Stimulated activated effector memory CD8-positive, alpha-beta T cell treated with anti-CD3 and anti-CD28 coated beads, Interleukin-12 subunit alpha, Interleukin-12 subunit beta, amount 100 ng/mL, for 72 hours (primary cell): ENCODE measurements around the gene CBL.
"Not testable (repeated sequence)": the region's sequence is repeated elsewhere in the genome, so short reads cannot be mapped to it uniquely, and the experiment has no call there.

ENCODE experiments used
- ATAC-seq: fragments of 150-1000 bp; cut with Tn5 transposase; 2 replicates; pipeline ENCODE4 v1.10.0; 2021
- DNase-seq, 2 donors: peaks; one replicate each; pipeline ENCODE4 v3.0.0; 2021 to 2022; ENCODE audit warnings: low spot score in 2 of 2
- H3K27ac Mint-ChIP-seq: one replicate; pipeline ENCODE4 v1.8.0; 2022; ENCODE audit warnings: mild to moderate bottlenecking, mixed read lengths
- H3K36me3 Mint-ChIP-seq: one replicate; pipeline ENCODE4 v1.8.0; 2022; ENCODE audit warnings: mild to moderate bottlenecking, mixed read lengths
- H3K4me1 Mint-ChIP-seq: one replicate; pipeline ENCODE4 v1.8.0; 2022; ENCODE audit warnings: mixed read lengths
- H3K4me3 Mint-ChIP-seq: one replicate; pipeline ENCODE4 v1.8.0; 2022; ENCODE audit warnings: mild to moderate bottlenecking, mixed read lengths
- H3K9me3 Mint-ChIP-seq: one replicate; pipeline ENCODE4 v1.8.0; 2022; ENCODE audit warnings: mixed read lengths

CBL gene

GRCh38 chr11:119222891-119223290 lies 16.8 kb downstream of the CBL start:
- Mint-ChIP-seq H3K27ac (no peak overlapping the region), H3K4me3 (no peak overlapping the region), H3K4me1 (peaks cover 43% of the 10 kb centered on the region), H3K36me3 (peaks cover 8% of the 10 kb centered on the region), H3K9me3 (no peaks in the 10 kb centered on the region)
- ATAC-seq (no peak), DNase-seq (no peak)

GRCh38 chr11:119223856-119224255 lies 17.7 kb downstream of the CBL start:
- H3K4me1 Mint-ChIP-seq, result peaks cover 43% of the 10 kb centered on the region
- DNase-seq (no peak), ATAC-seq (no peak)
- H3K36me3 Mint-ChIP-seq, result peaks cover 8% of the 10 kb centered on the region
- no peaks in the 10 kb centered on the region for H3K9me3 Mint-ChIP-seq
- H3K4me3 Mint-ChIP-seq, result no peak overlapping the region
- H3K27ac Mint-ChIP-seq, result no peak overlapping the region

- not testable (repeated sequence) for DNase-seq
- H3K4me3 Mint-ChIP-seq, result peak overlapping the region; percentile 31
Measured at GRCh38 chr11:119228535-119229287, 22.6 kb downstream of the CBL start.

GRCh38 chr11:119229288-119229672 lies 23.1 kb downstream of the CBL start:
- Mint-ChIP-seq H3K9me3 (no peaks in the 10 kb centered on the region), H3K4me1 (peaks cover 49% of the 10 kb centered on the region), H3K4me3 (peak overlapping the region; percentile 31), H3K27ac (peak overlapping the region; percentile 75), H3K36me3 (peaks cover 32% of the 10 kb centered on the region)
- no peak for ATAC-seq
- no peak for DNase-seq

More at GRCh38 chr11:119228535-119229287, 22.6 kb downstream of the CBL start:
- Mint-ChIP-seq H3K36me3 (peaks cover 27% of the 10 kb centered on the region), H3K27ac (peak overlapping the region; percentile 75), H3K4me1 (peaks cover 54% of the 10 kb centered on the region)
- not testable (repeated sequence) for ATAC-seq, H3K9me3 Mint-ChIP-seq

DNA sequence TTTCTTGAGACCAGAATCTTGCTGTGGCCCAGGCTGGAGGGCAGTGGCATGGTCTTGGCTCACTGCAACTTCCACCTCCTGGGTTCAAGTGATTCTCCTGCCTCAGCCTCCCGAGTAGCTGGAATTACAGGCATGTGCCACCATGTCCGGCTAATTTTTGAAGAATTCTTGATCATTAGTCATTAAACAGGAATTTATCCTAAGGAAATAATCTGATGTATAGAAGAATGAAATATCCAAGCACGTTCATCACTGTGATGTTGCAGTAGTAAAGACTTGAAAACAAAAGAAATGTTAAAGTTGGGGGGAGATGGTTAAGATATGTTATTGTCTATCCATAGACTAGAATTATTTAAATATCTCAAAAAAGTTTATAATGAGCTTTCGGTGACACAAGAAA lies 23.6 kb downstream of the CBL start:
- H3K36me3 Mint-ChIP-seq, result peaks cover 37% of the 10 kb centered on the region
- DNase-seq (no peak), ATAC-seq (no peak)
- H3K9me3 Mint-ChIP-seq, result no peaks in the 10 kb centered on the region
- peaks cover 47% of the 10 kb centered on the region for H3K4me1 Mint-ChIP-seq
- no peak overlapping the region for H3K4me3 Mint-ChIP-seq
- H3K27ac Mint-ChIP-seq, result peak overlapping the region; percentile 75

GRCh38 chr11:119236490-119236889 lies 30.4 kb downstream of the CBL start:
- ATAC-seq, result peak; percentile 77
- no peak for DNase-seq
- Mint-ChIP-seq H3K9me3 (no peaks in the 10 kb centered on the region), H3K27ac (peak overlapping the region; percentile 36), H3K4me1 (peaks cover 45% of the 10 kb centered on the region), H3K4me3 (no peak overlapping the region), H3K36me3 (peaks cover 59% of the 10 kb centered on the region)

GRCh38 chr11:119236891-119237290 lies 30.8 kb downstream of the CBL start:
- H3K4me3 Mint-ChIP-seq, result no peak overlapping the region
- peaks cover 49% of the 10 kb centered on the region for H3K4me1 Mint-ChIP-seq
- no peaks in the 10 kb centered on the region for H3K9me3 Mint-ChIP-seq
- DNase-seq, result no peak
- H3K27ac Mint-ChIP-seq, result no peak overlapping the region
- ATAC-seq, result peak; percentile 77
- H3K36me3 Mint-ChIP-seq, result peaks cover 63% of the 10 kb centered on the region

GRCh38 chr11:119237515-119237914 lies 31.4 kb downstream of the CBL start:
- DNase-seq, result no peak
- Mint-ChIP-seq H3K4me3 (no peak overlapping the region), H3K36me3 (peaks cover 66% of the 10 kb centered on the region), H3K27ac (no peak overlapping the region), H3K4me1 (peaks cover 52% of the 10 kb centered on the region), H3K9me3 (no peaks in the 10 kb centered on the region)
- ATAC-seq, result no peak

DNA sequence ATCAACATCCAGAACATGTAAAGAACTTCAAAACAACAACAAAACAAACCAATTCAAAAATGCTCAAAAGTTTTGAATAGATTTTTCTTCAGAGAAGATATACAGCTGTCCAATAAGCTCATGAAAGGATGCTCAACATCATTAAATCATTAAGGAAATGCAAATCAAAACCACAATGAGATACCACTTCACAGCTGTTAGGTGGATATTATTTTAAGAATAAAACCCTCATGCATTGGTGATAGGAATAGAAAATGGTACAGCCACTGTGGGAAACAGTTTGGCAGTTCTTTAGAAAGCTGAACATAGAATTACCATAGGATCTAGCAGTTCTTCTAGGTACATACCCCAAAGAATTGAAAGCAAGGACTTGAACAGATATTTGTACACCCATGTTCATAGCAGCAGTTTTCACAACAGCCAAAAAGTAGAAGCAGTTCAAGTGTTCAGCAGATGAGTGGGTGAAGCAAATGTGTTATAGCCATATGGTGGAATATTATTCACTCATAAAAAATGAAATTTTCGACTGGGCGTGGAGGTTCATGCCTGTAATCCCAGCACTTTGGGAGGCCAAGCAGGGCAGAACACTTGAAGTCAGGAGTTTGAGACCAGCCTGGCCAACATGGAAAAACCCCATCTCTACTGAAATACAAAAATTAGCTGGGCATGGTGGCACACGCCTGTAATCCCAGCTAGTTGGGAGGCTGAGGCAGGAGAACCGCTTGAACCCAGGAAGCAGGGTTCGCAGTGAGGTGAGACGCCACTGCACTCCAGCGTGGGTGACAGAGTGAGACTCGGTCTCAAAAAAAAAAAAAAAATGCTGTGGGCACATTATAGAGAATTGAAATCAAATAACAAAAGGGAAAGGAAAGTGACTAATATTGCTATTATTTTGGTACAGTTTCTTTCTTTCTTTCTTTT lies 42.9 kb downstream of the CBL start:
- Mint-ChIP-seq H3K9me3 (no peaks in the 10 kb centered on the region), H3K4me3 (no peak overlapping the region), H3K36me3 (peaks cover 30% of the 10 kb centered on the region), H3K4me1 (peaks cover 14% of the 10 kb centered on the region), H3K27ac (peak overlapping the region; percentile 62)
- ATAC-seq (no peak), DNase-seq (no peak)

DNA sequence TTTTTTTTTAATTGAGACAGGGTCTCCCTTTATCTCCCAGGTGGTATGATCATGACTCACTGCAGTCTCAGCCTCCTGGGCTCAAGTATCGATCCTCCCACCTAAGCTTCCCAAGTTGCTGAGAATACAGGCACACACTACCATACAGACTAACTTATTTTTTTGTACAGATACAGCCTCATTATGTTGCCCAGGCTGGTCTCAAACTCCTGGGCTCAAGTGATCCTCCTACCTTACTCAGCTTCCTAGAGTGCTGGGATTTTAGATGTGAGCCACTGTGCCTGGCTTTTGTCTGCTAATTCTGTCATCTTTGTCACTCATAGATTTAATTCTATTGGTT lies 43.5 kb downstream of the CBL start:
- ATAC-seq, result no peak
- Mint-ChIP-seq H3K36me3 (peaks cover 29% of the 10 kb centered on the region), H3K4me3 (no peak overlapping the region), H3K27ac (peak overlapping the region; percentile 62), H3K4me1 (peaks cover 14% of the 10 kb centered on the region), H3K9me3 (no peaks in the 10 kb centered on the region)
- DNase-seq, result no peak

GRCh38 chr11:119251114-119251513 lies 45.0 kb downstream of the CBL start:
- Mint-ChIP-seq H3K4me3 (no peak overlapping the region), H3K36me3 (peaks cover 21% of the 10 kb centered on the region), H3K4me1 (peaks cover 21% of the 10 kb centered on the region), H3K9me3 (no peaks in the 10 kb centered on the region), H3K27ac (no peak overlapping the region)
- DNase-seq, result no peak
- ATAC-seq, result no peak

- Mint-ChIP-seq H3K36me3 (peaks cover 16% of the 10 kb centered on the region), H3K9me3 (no peaks in the 10 kb centered on the region), H3K4me3 (no peak overlapping the region), H3K4me1 (peaks cover 47% of the 10 kb centered on the region), H3K27ac (no peak overlapping the region)
- peak; percentile 87 for ATAC-seq
- DNase-seq, result no peak
Measured at GRCh38 chr11:119254239-119254638, 48.1 kb downstream of the CBL start.

DNA sequence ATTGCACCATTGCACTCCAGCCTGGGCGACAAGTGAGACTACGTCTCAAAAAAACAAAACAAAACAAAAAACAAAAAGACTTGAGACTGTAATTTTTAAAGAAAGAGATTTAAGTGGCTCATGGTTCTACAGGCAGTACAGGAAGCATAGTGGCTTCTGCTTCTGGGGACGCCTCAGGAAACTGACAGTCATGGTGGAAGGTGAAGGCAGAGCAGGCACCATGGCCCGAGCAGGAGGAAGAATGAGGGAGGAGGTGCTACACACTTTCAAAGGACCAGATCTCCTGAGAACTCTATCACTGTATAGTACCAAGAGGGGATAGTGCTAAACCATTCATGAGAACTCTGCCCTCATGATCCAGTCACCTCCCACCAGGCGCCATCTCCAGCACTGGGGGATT lies 52.0 kb downstream of the CBL start:
- no peak for ATAC-seq
- Mint-ChIP-seq H3K36me3 (peaks cover 9% of the 10 kb centered on the region), H3K4me3 (no peak overlapping the region), H3K9me3 (no peaks in the 10 kb centered on the region), H3K27ac (peak overlapping the region; percentile 58), H3K4me1 (peaks cover 34% of the 10 kb centered on the region)
- DNase-seq, result no peak

DNA sequence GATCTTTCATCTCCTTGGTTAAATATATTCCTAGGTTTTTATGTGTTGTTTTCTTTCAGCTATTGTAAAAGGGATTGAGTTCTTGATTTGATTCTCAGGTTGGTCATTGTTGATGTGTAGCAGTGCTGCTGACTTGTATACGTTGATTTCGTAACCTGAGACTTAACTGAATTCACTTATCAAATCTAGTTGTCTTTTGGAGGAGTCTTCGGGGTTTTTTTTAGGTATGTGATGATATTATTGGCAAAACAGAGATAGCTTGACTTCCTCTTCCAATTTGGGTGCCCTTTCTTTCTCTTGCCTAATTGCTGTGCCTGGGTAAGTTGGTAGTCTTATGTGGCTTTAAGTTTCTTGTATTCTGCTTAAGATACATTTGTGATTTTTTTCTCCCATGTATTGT lies 52.8 kb downstream of the CBL start:
- no peak overlapping the region for H3K27ac Mint-ChIP-seq

DNA sequence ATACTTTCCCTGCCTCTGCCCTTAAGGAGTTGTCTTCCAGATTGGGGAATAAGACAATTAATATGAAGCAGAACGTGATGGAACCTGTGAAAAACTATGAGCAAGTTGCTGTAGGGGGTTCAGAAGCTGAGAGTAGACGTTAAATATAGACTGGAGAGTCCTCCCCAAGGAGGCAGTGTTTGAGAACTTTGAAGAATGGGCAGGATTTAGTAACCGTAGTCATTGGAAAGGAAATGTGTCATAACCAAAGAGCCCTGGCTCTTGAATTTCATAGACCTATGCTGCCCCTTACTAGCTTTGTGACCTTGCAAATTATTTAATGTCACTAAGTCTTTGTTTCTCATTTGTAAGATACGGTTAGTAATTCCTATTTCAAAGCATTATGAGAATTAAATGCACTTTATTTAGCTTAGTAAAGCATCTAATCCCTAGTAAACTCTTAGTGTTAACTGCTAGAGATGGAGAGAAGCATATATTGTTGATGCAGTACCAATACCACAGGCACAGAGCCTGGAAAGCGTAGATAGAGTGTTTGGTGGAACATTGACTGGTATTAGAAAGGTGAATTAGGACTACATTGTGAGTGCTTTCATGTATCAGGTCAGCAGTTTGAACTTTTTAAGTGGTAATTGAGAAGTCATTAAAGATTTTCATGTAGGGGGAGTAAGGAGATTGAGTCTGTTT lies 56.7 kb downstream of the CBL start:
- Mint-ChIP-seq H3K4me1 (peaks cover 31% of the 10 kb centered on the region), H3K36me3 (peaks cover 5% of the 10 kb centered on the region), H3K9me3 (no peaks in the 10 kb centered on the region), H3K27ac (no peak overlapping the region), H3K4me3 (no peak overlapping the region)
- ATAC-seq, result peak; percentile 91
- no peak for DNase-seq

More for the DNA sequence above, 52.8 kb downstream of the CBL start:
- Mint-ChIP-seq H3K9me3 (no peaks in the 10 kb centered on the region), H3K36me3 (peaks cover 4% of the 10 kb centered on the region), H3K4me1 (peaks cover 34% of the 10 kb centered on the region), H3K4me3 (no peak overlapping the region)
- no peak for DNase-seq
- ATAC-seq, result no peak
